Neutrophil (primary cell): ENCODE measurements around the gene PER3.

ENCODE experiments used
- H3K27ac ChIP-seq: fragments of 200-600 bp; sonication (generic); 2 replicates; pipeline ENCODE4 v1.5.1; 2016; ENCODE audit warnings: mild to moderate bottlenecking, moderate library complexity
- H3K27me3 ChIP-seq: fragments of 200-600 bp; sonication (generic); 2 replicates; pipeline ENCODE4 v1.6.0; 2016; ENCODE audit warnings: mild to moderate bottlenecking
- H3K36me3 ChIP-seq: fragments of 200-600 bp; sonication (generic); 2 replicates; pipeline ENCODE4 v1.5.1; 2017
- H3K4me1 ChIP-seq, 2 experiments: fragments of 200-600 bp in 1 of 2; sonication (generic) in 1 of 2; 1 replicate in 1 of 2; 2 replicates in 1 of 2; pipeline versions ENCODE4 v1.5.1 to v1.6.1; 2013 to 2016; ENCODE audit warnings: low read depth in 1 of 2, low read length in 1 of 2, mild to moderate bottlenecking in 1 of 2, moderate library complexity in 1 of 2; ENCODE audit not compliant: control insufficient read depth in 1 of 2, insufficient read depth in 1 of 2
- H3K4me3 ChIP-seq, 2 experiments: fragments of 200-600 bp in 1 of 2; sonication (generic) in 1 of 2; 1 replicate in 1 of 2; 2 replicates in 1 of 2; pipeline ENCODE4 v1.5.1; 2013 to 2016; ENCODE audit warnings: low read depth in 1 of 2, low read length in 1 of 2, mild to moderate bottlenecking in 1 of 2, moderate library complexity in 1 of 2
- H3K9me3 ChIP-seq: fragments of 200-600 bp; sonication (generic); 2 replicates; pipeline ENCODE4 v1.5.1; 2016
- TF ChIP-seq, protein P1 (sequence below): fragments of 200-600 bp; sonication (generic); IDR thresholded peaks from 2 replicates; pipeline ENCODE4 v1.5.1; 2016; ENCODE audit warnings: antibody characterized with exemption

The PER3 gene

DNA sequence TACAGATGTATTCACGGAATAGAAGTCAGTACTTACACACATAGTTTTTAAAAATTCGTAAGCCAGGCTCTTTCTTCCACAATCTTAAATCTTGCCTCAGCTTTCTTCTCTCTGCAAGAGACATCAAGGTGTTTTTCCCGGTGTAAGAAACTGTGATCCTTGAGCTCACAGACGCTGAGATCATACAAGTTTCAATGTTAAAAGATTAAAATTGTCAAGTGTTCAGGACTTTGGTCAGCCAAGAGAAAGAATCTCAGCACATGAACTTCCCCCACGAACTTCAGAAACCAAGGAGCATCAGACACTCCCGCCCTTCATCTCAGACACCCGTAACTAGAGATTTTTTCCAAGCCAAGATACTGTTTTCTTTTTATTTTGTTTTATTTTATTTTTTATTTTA lies 62.6 kb downstream of the PER3 start:
- Histone ChIP-seq H3K4me1 (no peaks in the 10 kb centered on the region), H3K4me3 (no peak overlapping the region), H3K27me3 (peaks cover 10% of the 10 kb centered on the region), H3K9me3 (no peaks in the 10 kb centered on the region), H3K36me3 (no peaks in the 10 kb centered on the region), H3K27ac (no peak overlapping the region)
- TF ChIP-seq, protein P1, sequence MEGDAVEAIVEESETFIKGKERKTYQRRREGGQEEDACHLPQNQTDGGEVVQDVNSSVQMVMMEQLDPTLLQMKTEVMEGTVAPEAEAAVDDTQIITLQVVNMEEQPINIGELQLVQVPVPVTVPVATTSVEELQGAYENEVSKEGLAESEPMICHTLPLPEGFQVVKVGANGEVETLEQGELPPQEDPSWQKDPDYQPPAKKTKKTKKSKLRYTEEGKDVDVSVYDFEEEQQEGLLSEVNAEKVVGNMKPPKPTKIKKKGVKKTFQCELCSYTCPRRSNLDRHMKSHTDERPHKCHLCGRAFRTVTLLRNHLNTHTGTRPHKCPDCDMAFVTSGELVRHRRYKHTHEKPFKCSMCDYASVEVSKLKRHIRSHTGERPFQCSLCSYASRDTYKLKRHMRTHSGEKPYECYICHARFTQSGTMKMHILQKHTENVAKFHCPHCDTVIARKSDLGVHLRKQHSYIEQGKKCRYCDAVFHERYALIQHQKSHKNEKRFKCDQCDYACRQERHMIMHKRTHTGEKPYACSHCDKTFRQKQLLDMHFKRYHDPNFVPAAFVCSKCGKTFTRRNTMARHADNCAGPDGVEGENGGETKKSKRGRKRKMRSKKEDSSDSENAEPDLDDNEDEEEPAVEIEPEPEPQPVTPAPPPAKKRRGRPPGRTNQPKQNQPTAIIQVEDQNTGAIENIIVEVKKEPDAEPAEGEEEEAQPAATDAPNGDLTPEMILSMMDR = no peak

GRCh38 chr1:7847599-7847998 lies 63.5 kb downstream of the PER3 start:
- Histone ChIP-seq H3K9me3 (no peaks in the 10 kb centered on the region), H3K36me3 (no peaks in the 10 kb centered on the region), H3K4me1 (no peaks in the 10 kb centered on the region), H3K27ac (no peak overlapping the region), H3K27me3 (peaks cover 12% of the 10 kb centered on the region), H3K4me3 (no peak overlapping the region)
- TF ChIP-seq, protein P1 = no peak

DNA sequence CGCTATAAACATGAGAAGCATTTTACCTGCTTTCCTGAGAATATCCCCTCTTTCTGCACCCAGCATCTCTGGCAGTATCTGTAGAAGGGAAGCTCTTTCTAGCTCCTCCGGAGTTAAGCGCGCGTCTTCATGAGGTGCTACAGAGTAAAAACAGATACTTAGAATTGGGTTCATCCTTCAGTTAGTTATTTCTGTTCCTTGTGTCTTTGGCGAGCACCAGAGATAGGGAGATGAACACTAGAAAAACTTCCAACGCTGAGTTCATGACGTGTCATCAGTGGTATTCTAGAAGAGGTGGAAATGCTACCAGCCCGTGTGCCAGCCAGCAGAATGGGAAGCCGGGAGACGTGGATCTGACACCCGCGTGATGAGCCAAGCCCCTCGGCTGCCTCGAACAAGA lies 66.7 kb downstream of the PER3 start:
- TF ChIP-seq, protein P1 = no peak
- H3K27ac ChIP-seq = no peak overlapping the region
- no peaks in the 10 kb centered on the region for H3K36me3 ChIP-seq
- peaks cover 12% of the 10 kb centered on the region for H3K27me3 ChIP-seq
- H3K9me3 ChIP-seq = no peaks in the 10 kb centered on the region
- no peaks in the 10 kb centered on the region for H3K4me1 ChIP-seq
- no peak overlapping the region for H3K4me3 ChIP-seq

GRCh38 chr1:7852804-7853683 lies 69.0 kb downstream of the PER3 start, which contains the start of gene UTS2:
Gene UTS2 (minus strand): TSS chr1:7853065. CDS start chr1:7853003, 62 bp downstream.
- no peaks in the 10 kb centered on the region for H3K36me3 ChIP-seq
- H3K27ac ChIP-seq = no peak within 1 kb of the TSS
- TF ChIP-seq, protein P1 = no peak
- peaks cover 12% of the 10 kb centered on the region for H3K27me3 ChIP-seq
- no peaks in the 10 kb centered on the region for H3K4me1 ChIP-seq
- H3K9me3 ChIP-seq = no peaks in the 10 kb centered on the region
- H3K4me3 ChIP-seq = no peak within 1 kb of the TSS

DNA sequence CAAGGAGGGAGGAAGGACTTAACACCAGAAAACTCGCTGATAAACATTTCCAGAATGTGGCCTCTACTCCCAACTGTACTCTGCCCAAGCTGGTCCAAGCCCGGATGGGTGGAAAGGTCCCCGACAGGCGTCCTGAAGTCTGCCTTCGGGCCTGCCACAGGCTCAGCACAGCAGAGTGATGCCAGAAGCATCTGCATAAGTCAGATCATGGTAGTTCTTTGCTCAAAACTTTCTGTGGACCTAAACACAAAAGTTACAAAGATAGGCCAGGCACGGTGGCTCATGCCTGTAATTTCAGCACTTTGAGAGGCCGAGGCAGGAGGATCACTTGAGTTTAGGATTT lies 69.6 kb downstream of the PER3 start:
- peaks cover 12% of the 10 kb centered on the region for H3K27me3 ChIP-seq
- H3K4me1 ChIP-seq = no peaks in the 10 kb centered on the region
- H3K4me3 ChIP-seq = no peak overlapping the region
- TF ChIP-seq, protein P1 = no peak
- no peak overlapping the region for H3K27ac ChIP-seq
- no peaks in the 10 kb centered on the region for H3K36me3 ChIP-seq
- H3K9me3 ChIP-seq = no peaks in the 10 kb centered on the region
